DLD1 (cell line): ENCODE results near the gene ZNF471.

Source experiments
- in situ Hi-C: cut with HindIII; loops from 2 replicates; pipeline ENCODE4 v1.10.0; 2017; ENCODE audit warnings: low sequenced_read_pairs

ZNF471 gene

GRCh38 chr19:56507446-56508289 lies at the start of gene ZNF471:
ZNF471 (plus strand) TSS chr19:56507855; CDS start chr19:56511572, 3,717 bp downstream.
- in situ Hi-C loops = no loop called here

- in situ Hi-C loops = no loop called here
Measured at GRCh38 chr19:56474308-56474707, 33.3 kb upstream of the ZNF471 start.

GRCh38 chr19:56476093-56476492 lies 31.6 kb upstream of the ZNF471 start:
- in situ Hi-C loops = no loop called here

GRCh38 chr19:56476651-56477428 lies 30.8 kb upstream of the ZNF471 start, which contains the start of gene ZNF667:
ZNF667 (minus strand) TSS chr19:56477345; CDS start chr19:56462370, 14,975 bp downstream.
- in situ Hi-C loops = no loop called here

GRCh38 chr19:56477429-56478338 lies 30.0 kb upstream of the ZNF471 start:
- in situ Hi-C loops = no loop called here

GRCh38 chr19:56491399-56491798 lies 16.3 kb upstream of the ZNF471 start:
- in situ Hi-C loops = no loop called here

- in situ Hi-C loops = no loop called here
Measured at GRCh38 chr19:56504581-56504980, 3.1 kb upstream of the ZNF471 start.

- in situ Hi-C loops = no loop called here
Measured at GRCh38 chr19:56508290-56508778, 679 bp downstream of the ZNF471 start.

- in situ Hi-C loops = no loop called here
Measured at GRCh38 chr19:56525214-56525860, 17.7 kb downstream of the ZNF471 start.

- in situ Hi-C loops = no loop called here
Measured at GRCh38 chr19:56537442-56537841, 29.8 kb downstream of the ZNF471 start.

- in situ Hi-C loops = no loop called here
Measured at GRCh38 chr19:56538254-56538760, 30.7 kb downstream of the ZNF471 start.

GRCh38 chr19:56538761-56539263 lies 31.2 kb downstream of the ZNF471 start, which contains the start of gene ZFP28:
ZFP28 (plus strand) TSS chr19:56538948; CDS start chr19:56539019, 71 bp downstream.
- in situ Hi-C loops = no loop called here

- in situ Hi-C loops = no loop called here
Measured at GRCh38 chr19:56543776-56544175, 36.1 kb downstream of the ZNF471 start.

GRCh38 chr19:56547535-56547934 lies 39.9 kb downstream of the ZNF471 start:
- in situ Hi-C loops = no loop called here

GRCh38 chr19:56554272-56554869 lies 46.7 kb downstream of the ZNF471 start:
- in situ Hi-C loops = no loop called here

- in situ Hi-C loops = no loop called here
Measured at GRCh38 chr19:56562766-56563165, 55.1 kb downstream of the ZNF471 start.

GRCh38 chr19:56566904-56567273 lies 59.2 kb downstream of the ZNF471 start:
- in situ Hi-C loops = no loop called here

- in situ Hi-C loops = no loop called here
Measured at GRCh38 chr19:56567274-56568120, 59.8 kb downstream of the ZNF471 start, which contains the start of gene ZNF470. ZNF470 (plus strand) TSS chr19:56567468; CDS start chr19:56570312, 2,844 bp downstream.
